Measurements from ENCODE around the gene PEMT.
A peak's percentile ranks its signal among the peaks of the same experiment; 100 is the strongest.
"Not testable (repeated sequence)": the region's sequence is repeated elsewhere in the genome, so short reads cannot be mapped to it uniquely, and the experiment has no call there.

The PEMT gene

GRCh38 chr17:17498606-17499301, 92.8 kb downstream of the PEMT start:
- DNase-seq: no peak

GRCh38 chr17:17497845-17498520, 93.5 kb downstream of the PEMT start:
- no peak for DNase-seq

DNA sequence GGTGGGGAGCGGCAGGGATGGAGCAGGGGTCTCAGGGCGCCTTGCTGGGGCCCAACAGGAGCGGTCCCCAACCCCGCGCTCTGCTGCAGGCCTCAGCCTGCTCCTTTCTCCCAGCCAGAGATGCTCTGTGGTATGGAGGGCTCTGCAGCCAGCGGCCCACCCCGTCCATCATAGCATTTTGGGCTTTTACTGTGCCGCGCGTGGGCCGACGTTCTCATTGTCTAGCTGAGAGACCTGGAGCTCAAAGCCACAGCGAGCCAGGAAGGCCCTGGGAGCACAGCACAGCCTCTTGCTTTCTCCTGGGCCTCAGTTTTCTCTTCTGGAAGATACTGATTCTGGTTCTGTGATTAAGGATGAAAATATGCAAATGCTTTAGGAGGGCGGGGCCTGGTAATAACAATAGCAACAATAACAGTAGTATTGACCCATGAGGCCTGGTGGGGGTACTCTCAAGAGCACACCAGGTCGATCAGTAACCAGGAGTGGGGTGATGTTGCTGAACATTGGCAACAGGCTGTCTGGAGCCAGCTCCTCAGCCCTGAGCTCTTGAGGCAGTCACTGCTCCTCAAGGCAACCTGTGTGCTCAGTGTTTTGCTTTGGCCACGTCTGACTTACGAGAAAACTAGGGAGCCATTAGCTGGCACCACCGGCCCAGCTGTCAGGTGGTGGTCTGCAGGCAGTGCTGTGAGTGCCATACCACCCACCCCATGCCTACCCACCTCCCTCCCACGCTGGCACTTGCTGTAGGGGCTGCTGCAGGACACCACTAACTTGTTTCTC, 94.3 kb downstream of the PEMT start:
- DNase-seq: no peak

DNA sequence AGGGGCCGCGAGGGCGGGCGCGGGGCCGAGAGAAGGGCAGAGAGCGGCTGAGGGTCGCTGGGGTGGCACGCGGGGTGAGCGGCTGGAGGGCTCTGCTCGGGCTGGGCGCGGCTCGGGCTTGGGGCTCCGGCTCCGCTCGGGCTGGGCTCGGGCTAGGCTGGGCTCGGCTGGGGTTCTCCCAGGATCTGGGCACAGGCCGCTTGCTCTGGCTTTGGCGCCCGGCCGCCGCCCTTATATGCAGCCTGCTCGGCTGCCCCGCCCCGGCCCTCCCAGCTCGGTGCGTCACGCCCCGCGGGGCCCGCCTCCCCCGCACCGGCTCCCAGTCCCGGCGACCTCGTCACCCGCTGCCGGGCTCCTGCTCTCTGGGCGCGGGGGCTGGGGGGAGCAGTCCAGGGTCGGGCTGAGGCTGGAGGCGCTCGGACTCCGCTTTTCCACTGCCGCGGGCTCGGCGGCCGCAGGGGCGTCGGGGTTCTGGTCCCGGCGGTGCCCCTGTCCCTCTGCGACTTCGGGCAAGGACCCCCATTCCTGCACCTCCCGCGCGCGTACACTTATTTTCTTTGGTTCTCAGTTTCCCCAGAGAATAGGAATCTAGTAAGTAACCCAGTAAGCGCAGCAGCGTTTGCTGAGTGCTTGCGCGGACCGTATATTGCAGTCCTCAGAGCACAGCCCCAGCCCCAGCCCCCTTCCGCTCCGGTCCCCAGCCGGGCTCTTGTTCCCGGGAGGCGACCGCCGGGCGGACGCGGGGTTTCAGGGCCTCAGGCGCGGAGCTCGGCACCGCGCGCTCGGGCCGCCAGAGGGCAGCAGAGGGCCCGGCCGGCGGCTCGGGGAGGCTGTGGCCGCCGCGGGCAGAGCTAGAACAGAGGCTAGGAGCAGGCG, 95.1 kb downstream of the PEMT start, which contains the start of gene RASD1:
Gene RASD1, minus strand, starts transcription at position 207 of the 876 bp plus-strand sequence. CDS start 214 bp downstream, outside the sequence.
- DNase-seq: peak; percentile 71

GRCh38 chr17:17495536-17496188, 95.8 kb downstream of the PEMT start:
- peak; percentile 39 for DNase-seq

- peak; percentile 20 for DNase-seq
Observed at GRCh38 chr17:17494870-17495535, 96.5 kb downstream of the PEMT start.

DNA sequence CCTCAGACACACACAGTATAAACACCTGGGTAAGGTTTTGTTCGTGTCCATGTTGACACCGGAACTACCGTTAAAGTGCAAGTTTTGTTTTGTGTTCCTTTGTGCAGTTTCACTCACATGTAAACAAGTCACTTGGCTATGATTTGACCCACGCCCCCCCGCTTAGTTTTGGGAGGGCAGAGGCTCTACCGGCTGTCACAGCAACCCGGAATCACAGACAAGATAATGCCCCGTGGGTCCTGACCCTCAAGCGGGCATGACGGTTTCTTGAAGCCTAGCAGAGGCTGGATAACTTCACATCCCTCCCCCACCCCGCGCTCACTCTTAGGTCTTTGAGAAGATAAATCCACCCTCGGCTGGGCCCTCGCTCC, 97.0 kb downstream of the PEMT start:
- DNase-seq: no peak

- no peak for DNase-seq
Observed at GRCh38 chr17:17493986-17494466, 97.5 kb downstream of the PEMT start.

GRCh38 chr17:17493249-17493985, 98.1 kb downstream of the PEMT start:
- no peak for DNase-seq

DNA sequence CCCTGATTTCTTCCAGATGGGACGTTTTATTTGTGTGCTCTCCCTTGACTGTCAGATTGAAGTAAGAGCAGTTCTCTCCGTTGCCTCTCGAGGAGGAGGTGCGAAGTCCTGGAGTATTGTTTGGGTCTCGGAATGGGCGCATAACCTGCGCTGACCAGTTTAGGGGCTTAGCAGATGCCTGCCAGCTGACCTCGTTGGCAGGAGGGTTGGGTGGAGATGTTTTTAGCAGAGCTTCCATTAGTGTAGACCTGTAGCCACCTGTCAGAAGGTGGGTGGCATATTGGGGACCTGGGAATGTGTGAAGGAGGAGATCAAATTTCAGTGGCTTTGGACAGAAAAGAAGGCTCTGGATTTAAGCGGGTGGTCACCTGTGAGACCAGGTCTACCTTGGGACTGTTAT, 98.9 kb downstream of the PEMT start:
- no peak for DNase-seq

GRCh38 chr17:17492085-17492484, 99.4 kb downstream of the PEMT start:
- DNase-seq: no peak

DNA sequence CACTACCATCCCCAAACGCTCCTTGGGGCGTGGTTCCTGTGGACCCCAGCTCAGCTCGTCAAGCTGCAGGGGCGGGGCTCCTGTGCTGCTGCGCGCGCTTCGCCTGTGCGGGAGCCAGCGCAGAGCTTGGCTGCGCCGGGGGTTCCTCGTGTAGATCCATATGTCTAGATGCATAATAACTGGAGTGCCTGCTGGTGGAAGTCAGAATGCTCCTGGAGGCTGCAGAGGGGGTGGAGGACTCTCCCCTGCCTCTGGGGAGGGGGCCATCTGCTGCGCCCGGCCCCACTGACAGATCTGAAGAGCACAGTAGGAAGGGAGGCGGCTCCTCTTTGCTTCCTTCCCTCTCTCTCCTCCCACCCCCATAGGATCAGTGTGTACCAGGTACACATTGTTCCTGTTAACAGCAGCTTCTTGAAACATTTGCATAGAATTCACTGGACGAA, 99.9 kb downstream of the PEMT start:
- DNase-seq: peak; percentile 19

GRCh38 chr17:17491031-17491471, 100.5 kb downstream of the PEMT start:
- no peak for DNase-seq

- no peak for DNase-seq
Observed at GRCh38 chr17:17487998-17488397, 103.5 kb downstream of the PEMT start.

GRCh38 chr17:17486416-17486815, 105.1 kb downstream of the PEMT start:
- not testable (repeated sequence) for DNase-seq

DNA sequence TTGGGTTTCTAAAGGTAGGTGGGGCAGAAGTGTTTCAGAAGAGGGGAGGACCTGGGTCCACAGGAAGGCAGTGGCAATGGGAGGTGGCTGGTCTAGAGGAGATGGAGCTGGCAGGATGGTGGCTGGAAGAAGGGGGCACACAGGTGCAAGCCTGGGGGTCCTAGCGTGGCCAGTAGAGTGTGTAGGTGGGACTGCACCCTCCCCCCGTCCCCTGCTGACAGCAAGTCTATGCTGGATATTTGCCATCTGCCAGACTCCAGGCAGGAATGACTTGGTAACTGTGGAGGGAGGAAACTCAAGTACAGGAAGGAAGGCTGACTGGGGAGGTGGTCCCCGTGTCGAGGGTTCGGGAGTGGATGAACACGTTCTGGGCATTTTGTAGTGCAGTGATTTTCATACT, 106.1 kb downstream of the PEMT start:
- no peak for DNase-seq

GRCh38 chr17:17484451-17484899, 107.0 kb downstream of the PEMT start:
- DNase-seq: no peak

- DNase-seq: no peak
Observed at GRCh38 chr17:17481860-17482259, 109.6 kb downstream of the PEMT start.

GRCh38 chr17:17480593-17481148, 110.8 kb downstream of the PEMT start:
- no peak for DNase-seq

DNA sequence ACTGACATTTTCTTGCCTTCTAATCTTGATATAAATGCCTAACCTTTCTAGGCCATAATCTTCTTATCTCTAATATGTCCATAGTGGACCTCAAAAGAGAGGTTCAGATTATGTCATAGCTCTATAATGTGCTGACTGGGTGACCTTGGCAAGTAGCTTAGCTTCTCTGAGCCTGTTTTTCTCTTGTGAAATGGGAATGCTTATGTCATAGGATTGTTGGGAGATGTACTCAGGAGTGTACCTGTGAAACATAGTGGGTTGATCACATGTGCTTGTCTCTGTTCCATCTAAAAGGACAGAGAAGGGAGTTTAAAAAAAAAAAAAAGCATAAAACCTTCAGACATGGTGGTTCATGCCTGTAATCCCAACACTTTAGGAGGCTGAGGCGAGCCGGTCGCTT, 112.3 kb downstream of the PEMT start:
- no peak for DNase-seq
